Coronary artery (tissue), 2 donors: ENCODE results near the gene NAPA.

Source experiments
- DNase-seq: peaks from one replicate; pipeline ENCODE4 v3.0.0-alpha.2; 2017; ENCODE audit warnings: low spot score
- H3K27ac ChIP-seq, 2 donors: fragments of 200-600 bp; sonication (generic); one replicate each; pipeline ENCODE4 v1.5.1; 2016 to 2019
- H3K4me3 ChIP-seq: fragments of 200-600 bp; sonication (generic); 2 replicates; pipeline ENCODE4 v1.5.1; 2016; ENCODE audit warnings: mild to moderate bottlenecking, moderate library complexity
- CTCF ChIP-seq: fragments of 200-600 bp; sonication (generic); IDR thresholded peaks from one replicate; pipeline ENCODE4 v1.5.1; 2019; ENCODE audit warnings: antibody characterized with exemption

Gene NAPA

GRCh38 chr19:47479701-47480503 lies 35.0 kb downstream of the NAPA start:
- no peak for TF ChIP-seq CTCF
- no peak for DNase-seq
- H3K27ac ChIP-seq: no peak overlapping the region
- H3K4me3 ChIP-seq: peak overlapping the region; percentile 46

DNA sequence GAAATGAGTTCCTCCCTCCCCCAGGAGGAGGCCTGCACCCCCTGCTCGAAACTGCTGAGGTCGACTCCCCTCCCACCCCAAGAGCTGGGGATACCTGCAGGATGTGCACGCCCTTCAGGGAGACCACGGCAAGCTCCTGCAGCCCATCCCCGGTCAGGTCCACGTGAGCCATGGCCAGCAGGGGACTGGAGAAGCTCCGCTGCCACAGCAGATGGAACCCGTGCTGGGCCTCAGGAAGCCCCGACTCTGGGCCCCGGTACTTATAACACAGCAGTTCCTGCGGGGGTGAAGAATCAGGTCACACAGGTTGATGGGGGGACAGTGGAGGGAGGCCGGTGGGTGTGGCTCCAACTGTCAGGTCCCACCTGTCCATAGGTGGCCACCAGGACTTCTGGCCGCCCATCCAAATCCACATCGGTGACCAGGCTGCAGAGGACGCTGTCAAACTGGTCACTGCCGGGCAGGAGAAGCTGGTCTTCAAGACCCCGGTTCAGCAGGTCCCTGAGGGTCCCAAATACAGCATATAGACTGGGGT lies 38.4 kb downstream of the NAPA start:
- Histone ChIP-seq H3K27ac (no peak overlapping the region), H3K4me3 (no peak overlapping the region)
- no peak for DNase-seq
- no peak for TF ChIP-seq CTCF

DNA sequence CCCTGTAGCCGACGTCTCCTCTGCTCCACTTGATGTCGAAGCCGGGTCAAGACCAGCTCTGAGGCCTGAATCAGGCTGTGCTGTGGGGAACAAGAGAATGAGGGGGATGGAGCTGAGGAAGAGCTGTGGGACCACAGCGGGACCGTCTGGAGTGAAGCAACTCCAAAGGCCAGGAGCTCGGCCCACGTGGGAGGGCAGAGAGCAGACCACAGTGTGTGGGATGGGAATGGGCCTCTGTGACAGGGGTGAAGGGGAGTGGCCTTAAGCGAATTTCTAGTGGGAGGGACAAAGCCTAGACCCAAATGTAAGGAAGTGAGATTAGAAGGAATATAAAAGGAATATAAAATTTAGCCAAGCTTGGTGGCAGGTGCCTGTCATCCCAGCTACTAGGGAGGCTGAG lies 39.4 kb downstream of the NAPA start:
- TF ChIP-seq CTCF: no peak
- H3K27ac ChIP-seq: no peak overlapping the region
- no peak for DNase-seq
- H3K4me3 ChIP-seq: no peak overlapping the region

- H3K4me3 ChIP-seq: no peak overlapping the region
- no peak for TF ChIP-seq CTCF
- H3K27ac ChIP-seq: no peak overlapping the region
- no peak for DNase-seq
Observed at GRCh38 chr19:47473336-47473735, 41.5 kb downstream of the NAPA start.

DNA sequence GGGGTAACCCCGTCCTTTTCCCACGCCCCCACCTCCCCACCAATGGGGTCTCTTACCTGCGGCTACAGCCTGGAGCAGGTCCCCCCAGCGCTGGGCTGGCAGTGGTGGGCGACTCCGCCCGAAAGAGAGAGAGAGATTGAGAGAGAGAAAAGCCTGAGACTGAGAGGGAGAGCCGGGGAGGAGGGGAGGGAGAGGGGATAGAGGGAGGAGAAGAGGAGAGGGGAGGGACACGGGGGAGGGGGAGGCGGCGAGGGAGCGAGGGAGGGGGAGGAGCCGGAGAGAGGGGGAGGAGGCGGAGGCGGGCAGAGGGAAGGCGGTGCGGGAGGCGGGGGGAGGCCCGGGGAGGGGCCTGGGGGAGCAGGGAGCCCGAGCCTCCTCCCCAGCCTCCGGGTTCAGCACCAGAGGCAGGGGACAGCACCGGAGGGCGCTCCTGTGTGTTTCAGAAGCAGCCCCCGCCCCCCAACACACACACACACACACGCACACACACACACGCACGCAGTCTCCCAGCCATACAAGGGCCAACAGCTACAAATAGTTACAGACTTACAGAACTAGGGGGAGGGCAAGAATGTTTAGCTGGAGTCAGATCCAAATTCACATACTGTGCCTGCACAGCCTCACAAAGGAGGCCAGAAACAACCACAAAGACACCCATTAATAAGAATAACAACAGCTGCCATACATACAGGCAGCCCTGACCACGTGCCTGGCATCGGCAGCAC lies 43.0 kb downstream of the NAPA start, which contains the start of gene SLC8A2:
SLC8A2 (minus strand) TSS at position 161 of the 725 bp plus-strand sequence. CDS start 5,490 bp downstream, outside the sequence.
- DNase-seq: peak; percentile 84
- no peak within 1 kb of the TSS for H3K27ac ChIP-seq
- H3K4me3 ChIP-seq: peak within 1 kb of the TSS; percentile 57
- TF ChIP-seq CTCF: no peak

GRCh38 chr19:47471381-47471732 lies 43.5 kb downstream of the NAPA start:
- peak overlapping the region; percentile 57 for H3K4me3 ChIP-seq
- no peak overlapping the region for H3K27ac ChIP-seq
- TF ChIP-seq CTCF: no peak
- no peak for DNase-seq
